Body of pancreas (tissue), 4 donors: ENCODE measurements around the gene RARA. TPM values are rescaled to one million over a fixed set of nuclear protein-coding genes. Genes with fewer than 3 reads are reported as not detected.
A peak's percentile ranks its signal among the peaks of the same experiment; 100 is the strongest.
"Not testable (repeated sequence)": the region's sequence is repeated elsewhere in the genome, so short reads cannot be mapped to it uniquely, and the experiment has no call there.

Experiments used
- ATAC-seq: fragments of 150-250 bp; one replicate; pipeline ENCODE4 v1.9.1; 2016
- DNase-seq, 4 donors: peaks; one replicate each; pipeline ENCODE4 v3.0.0-alpha.2; 2019
- H3K27ac ChIP-seq, 4 donors: fragments of 200-600 bp; sonication (generic); 1 replicate in 3 of 4; 2 replicates in 1 of 4; pipeline versions ENCODE4 v1.5.1 to v1.6.1; 2016 to 2019; ENCODE audit warnings: mild to moderate bottlenecking in 1 of 4, mixed read lengths in 1 of 4, moderate library complexity in 1 of 4
- H3K27me3 ChIP-seq, 2 donors: fragments of 200-600 bp; sonication (generic); one replicate each; pipeline ENCODE4 v1.6.0; 2016; ENCODE audit warnings: mild to moderate bottlenecking in 1 of 2
- H3K36me3 ChIP-seq, 2 donors: fragments of 200-600 bp; sonication (generic); replicated peaks in 1 of 2; 2 replicates each; pipeline ENCODE4 v1.5.1; 2016; ENCODE audit warnings: low read depth in 2 of 2; ENCODE audit not compliant: insufficient read depth in 1 of 2
- H3K4me1 ChIP-seq: fragments of 200-600 bp; sonication (generic); one replicate; pipeline ENCODE4 v1.6.0; 2016
- H3K4me3 ChIP-seq, 2 donors: fragments of 200-600 bp; sonication (generic); 1 replicate in 1 of 2; 2 replicates in 1 of 2; pipeline ENCODE4 v1.5.1; 2016 to 2019
- H3K9me3 ChIP-seq, 3 donors: fragments of 200-600 bp; sonication (generic); 1 replicate in 2 of 3; 2 replicates in 1 of 3; pipeline ENCODE4 v1.5.1; 2016
- CTCF ChIP-seq, 7 experiments: fragments of 450-650 bp in 4 of 7; fragments of 200-600 bp in 3 of 7; sonication (generic) in 3 of 7; IDR thresholded peaks; one replicate each; pipeline ENCODE4 v1.5.1; 2016 to 2019; ENCODE audit warnings: antibody characterized with exemption in 7 of 7
- POLR2A ChIP-seq, 3 donors: fragments of 450-650 bp; IDR thresholded peaks; one replicate each; pipeline ENCODE4 v1.6.1; 2016; ENCODE audit warnings: antibody characterized with exemption in 3 of 3, mild to moderate bottlenecking in 2 of 3
- WGBS, 2 donors: methylation state at CpG; one replicate each; pipeline ENCODE4 v1.1.5; 2017; 5-methylcytosine and 5-hydroxymethylcytosine counted together
- intact Hi-C: fragments of 100-400 bp; cut with DNase I; formaldehyde crosslinking; loops from one replicate; pipeline ENCODE4 v1.15.1; 2023
- total RNA-seq, 2 donors: library from RNA; depleted of rRNA; stranded (reverse); fragments of >200 nt; gene quantifications; one replicate each; pipeline ENCODE4 v1.1.0, GENCODE V29; 2016

Gene RARA
- total RNA-seq, 2 donors from 2014 or later: 11.4 to 13.8 TPM

DNA sequence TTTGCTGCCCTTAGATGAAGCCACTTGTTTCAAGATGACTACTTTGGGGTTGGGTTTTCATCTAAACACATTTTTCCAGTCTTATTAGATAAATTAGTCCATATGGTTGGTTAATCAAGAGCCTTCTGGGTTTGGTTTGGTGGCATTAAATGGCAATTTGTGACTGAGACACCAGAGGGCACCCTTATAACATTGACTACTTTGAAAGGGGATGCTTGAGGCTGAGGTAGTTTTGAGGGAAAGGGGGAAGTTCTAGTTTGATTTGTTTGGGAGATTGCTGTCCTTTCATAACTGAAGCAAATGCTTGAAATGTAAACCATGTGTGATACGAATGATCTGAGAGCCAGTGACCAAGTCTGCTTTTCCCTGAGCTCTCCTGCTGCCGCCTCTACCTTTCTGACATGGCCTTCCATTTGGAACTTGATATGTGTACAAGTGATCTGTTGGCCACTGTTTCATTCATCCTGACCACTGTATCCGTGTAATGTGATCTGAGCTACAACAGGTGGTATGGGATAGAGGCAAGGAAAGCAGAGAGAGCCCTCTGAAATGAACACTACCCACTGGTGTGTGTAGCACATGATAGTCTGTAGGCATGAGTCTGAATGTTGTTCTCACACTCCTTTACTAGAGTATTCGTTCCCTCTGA lies 5.8 kb upstream of the RARA start:
- Histone ChIP-seq H3K27me3 (no peaks in the 10 kb centered on the region), H3K4me3 (no peak overlapping the region), H3K9me3 (no peaks in the 10 kb centered on the region), H3K4me1 (no peaks in the 10 kb centered on the region), H3K36me3 (no peaks in the 10 kb centered on the region), H3K27ac (peak overlapping the region in 1 of 4 donors; percentile 15)
- WGBS, 2 donors: 43 to 54% methylated on average over 4 of the region's 4 CpGs
- DNase-seq: peak in 3 of 4 donors; percentile 64 to 72 (median 66)
- peak; percentile 70 for ATAC-seq
- TF ChIP-seq CTCF (IDR thresholded peaks at IDR 0.05) (peak; percentile 43 to 91 (median 87)), POLR2A (IDR thresholded peaks at IDR 0.05) (no peak)
- intact Hi-C loops: no loop called here

DNA sequence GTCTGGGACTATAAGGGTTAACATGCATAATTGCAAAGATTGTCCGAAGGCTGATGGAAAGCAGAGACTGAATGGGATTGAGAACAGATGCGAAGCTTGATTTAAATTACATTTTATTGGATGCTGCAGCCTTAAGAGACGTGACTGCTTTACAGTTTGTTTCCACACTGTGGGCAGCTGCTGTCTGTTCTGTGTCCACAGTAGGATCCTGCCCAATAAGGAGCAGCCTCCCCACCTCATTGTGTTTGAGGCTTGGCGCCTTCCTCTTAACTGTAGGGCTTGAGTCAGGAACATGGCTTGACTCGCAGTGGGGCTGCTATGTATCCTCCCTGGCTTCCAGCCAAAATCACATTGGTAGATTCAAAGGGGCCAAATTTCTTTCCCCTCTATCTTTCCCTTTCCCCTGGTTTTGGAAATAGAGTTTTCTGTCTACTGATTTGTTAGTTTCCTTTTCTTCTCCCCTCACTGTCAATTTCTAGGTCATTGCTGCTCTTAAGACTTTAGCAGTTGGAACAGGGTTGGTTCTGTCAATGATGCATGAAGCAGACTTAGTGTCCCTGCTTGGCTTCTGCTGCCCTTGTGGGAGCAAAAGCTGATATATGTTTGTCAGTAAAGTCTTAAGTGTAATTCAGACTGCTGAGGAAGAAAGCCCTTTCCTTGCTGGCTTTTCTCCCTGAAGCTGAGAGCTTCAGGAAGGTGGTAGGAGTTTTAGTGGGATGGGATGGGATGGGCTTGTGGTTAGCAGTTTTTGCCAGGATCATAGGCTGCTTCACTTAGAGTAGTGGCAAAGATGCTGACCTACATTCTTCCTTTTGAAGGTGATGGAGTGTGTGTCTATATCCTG lies 5.0 kb upstream of the RARA start:
- Histone ChIP-seq H3K4me1 (peaks cover 5% of the 10 kb centered on the region), H3K4me3 (no peak overlapping the region), H3K9me3 (no peaks in the 10 kb centered on the region), H3K27ac (peak overlapping the region in 1 of 4 donors; percentile 15), H3K36me3 (no peaks in the 10 kb centered on the region), H3K27me3 (no peaks in the 10 kb centered on the region)
- TF ChIP-seq CTCF (IDR thresholded peaks at IDR 0.05): no peak
- no peak for TF ChIP-seq POLR2A (IDR thresholded peaks at IDR 0.05)
- WGBS, 2 donors: 60% methylated on average over 5 of the region's 5 CpGs
- ATAC-seq: peak; percentile 21
- DNase-seq: no peak
- intact Hi-C loops: no loop called here

DNA sequence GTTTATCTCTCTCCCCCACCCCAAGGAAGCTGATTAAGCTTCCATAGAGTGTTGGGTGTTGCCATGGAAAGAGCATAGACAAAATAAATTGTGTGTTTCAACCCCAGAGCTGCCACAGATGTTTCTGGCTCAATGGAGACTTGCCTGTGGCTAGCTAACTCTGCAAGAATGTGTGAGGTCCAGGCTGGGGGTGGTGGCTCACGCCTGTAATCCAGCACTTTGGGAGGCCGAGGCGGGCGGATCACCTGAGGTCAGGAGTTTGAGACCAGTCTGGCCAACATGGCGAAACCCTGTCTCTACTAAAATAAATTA lies 4.5 kb upstream of the RARA start:
- H3K9me3 ChIP-seq, H3K4me3 ChIP-seq, DNase-seq, H3K27me3 ChIP-seq, ATAC-seq, intact Hi-C loops, H3K36me3 ChIP-seq, H3K27ac ChIP-seq: not testable (repeated sequence)
- WGBS, 2 donors: 87 to 95% methylated on average over 5 of the region's 5 CpGs
- peaks cover 10% of the 10 kb centered on the region for H3K4me1 ChIP-seq

- H3K36me3 ChIP-seq, intact Hi-C loops, H3K27ac ChIP-seq, ATAC-seq, H3K9me3 ChIP-seq, DNase-seq, H3K4me3 ChIP-seq, H3K27me3 ChIP-seq: not testable (repeated sequence)
- H3K4me1 ChIP-seq: peaks cover 14% of the 10 kb centered on the region
- WGBS, 2 donors: 96 to 98% methylated on average over 5 of the region's 5 CpGs
Measured at GRCh38 chr17:40304866-40305265, 4.1 kb upstream of the RARA start.

- H3K36me3 ChIP-seq: no peaks in the 10 kb centered on the region
- no peak overlapping the region for H3K4me3 ChIP-seq
- no peaks in the 10 kb centered on the region for H3K27me3 ChIP-seq
- DNase-seq (no peak), ATAC-seq (no peak)
- H3K4me1 ChIP-seq: peaks cover 29% of the 10 kb centered on the region
- TF ChIP-seq POLR2A (IDR thresholded peaks at IDR 0.05) (no peak), CTCF (IDR thresholded peaks at IDR 0.05) (no peak)
- H3K27ac ChIP-seq: no peak overlapping the region
- intact Hi-C loops: loop anchor here (2.0 kb wide), 1 partner anchor 44 kb away; no protein-coding TSS in a partner anchor
- no peaks in the 10 kb centered on the region for H3K9me3 ChIP-seq
- 55 to 79% methylated on average over 2 of the region's 2 CpGs for whole genome bisulfite sequencing, 2 donors
Measured at GRCh38 chr17:40306395-40306794, 2.6 kb upstream of the RARA start.
